Measurements from ENCODE around the gene LCE6A.

GRCh38 chr1:152811671-152812070 is 31.0 kb upstream of the LCE6A start, which contains the start of gene LCE1B:
- no peak for TF ChIP-seq EZH2 (IDR thresholded peaks at IDR 0.05; ENCODE audit: borderline replicate concordance)
- TF ChIP-seq CTCF (IDR thresholded peaks at IDR 0.05; ENCODE audit: poor library complexity) = no peak
